ENCODE results near the gene CC2D2B.
"Not testable (repeated sequence)": the region's sequence is repeated elsewhere in the genome, so short reads cannot be mapped to it uniquely, and the experiment has no call there.

The CC2D2B gene

GRCh38 chr10:95906677-95907455 is 909 bp upstream of the CC2D2B start:
- peak overlapping the region; percentile 86 for H3K4me2 ChIP-seq (ENCODE audit: low read length)
- TF ChIP-seq, protein P1, sequence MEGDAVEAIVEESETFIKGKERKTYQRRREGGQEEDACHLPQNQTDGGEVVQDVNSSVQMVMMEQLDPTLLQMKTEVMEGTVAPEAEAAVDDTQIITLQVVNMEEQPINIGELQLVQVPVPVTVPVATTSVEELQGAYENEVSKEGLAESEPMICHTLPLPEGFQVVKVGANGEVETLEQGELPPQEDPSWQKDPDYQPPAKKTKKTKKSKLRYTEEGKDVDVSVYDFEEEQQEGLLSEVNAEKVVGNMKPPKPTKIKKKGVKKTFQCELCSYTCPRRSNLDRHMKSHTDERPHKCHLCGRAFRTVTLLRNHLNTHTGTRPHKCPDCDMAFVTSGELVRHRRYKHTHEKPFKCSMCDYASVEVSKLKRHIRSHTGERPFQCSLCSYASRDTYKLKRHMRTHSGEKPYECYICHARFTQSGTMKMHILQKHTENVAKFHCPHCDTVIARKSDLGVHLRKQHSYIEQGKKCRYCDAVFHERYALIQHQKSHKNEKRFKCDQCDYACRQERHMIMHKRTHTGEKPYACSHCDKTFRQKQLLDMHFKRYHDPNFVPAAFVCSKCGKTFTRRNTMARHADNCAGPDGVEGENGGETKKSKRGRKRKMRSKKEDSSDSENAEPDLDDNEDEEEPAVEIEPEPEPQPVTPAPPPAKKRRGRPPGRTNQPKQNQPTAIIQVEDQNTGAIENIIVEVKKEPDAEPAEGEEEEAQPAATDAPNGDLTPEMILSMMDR (IDR thresholded peaks at IDR 0.05) = no peak
- H3K27ac ChIP-seq = peak overlapping the region; percentile 63
- H3K9ac ChIP-seq = no peak overlapping the region
- H3K36me3 ChIP-seq (ENCODE audit: control insufficient read depth, insufficient read depth, low read length) = no peaks in the 10 kb centered on the region
- H3K79me2 ChIP-seq = no peaks in the 10 kb centered on the region
- H3K27me3 ChIP-seq (ENCODE audit: control insufficient read depth, insufficient read depth, low read length) = no peaks in the 10 kb centered on the region
- H3K9me3 ChIP-seq (ENCODE audit: control insufficient read depth, low read length) = no peaks in the 10 kb centered on the region
- H2AFZ ChIP-seq = peak overlapping the region; percentile 99
- H3K4me1 ChIP-seq = peaks cover 12% of the 10 kb centered on the region
- H3K4me3 ChIP-seq (ENCODE audit: low read depth, low read length) = peak overlapping the region; percentile 79

DNA sequence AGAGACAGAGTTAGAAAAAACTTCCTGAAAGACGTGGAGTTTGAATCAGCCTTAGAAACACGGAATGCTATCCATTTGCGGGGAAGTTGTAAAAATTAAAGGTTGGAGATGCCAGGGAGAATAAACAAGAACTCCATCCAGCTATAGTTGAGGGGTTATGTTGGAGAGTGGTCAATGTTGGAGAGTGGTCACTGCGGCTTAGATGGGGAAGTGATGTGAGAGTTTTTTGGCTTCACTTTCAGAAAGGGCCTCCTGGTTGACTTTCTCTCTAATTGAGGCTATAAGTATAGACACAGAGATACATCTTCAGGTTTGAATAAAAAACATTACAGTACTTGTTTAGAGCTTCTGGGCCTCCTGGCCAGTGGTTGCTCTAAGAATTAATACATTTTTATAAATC is 675 bp downstream of the CC2D2B start:
- peak overlapping the region; percentile 86 for H3K4me2 ChIP-seq (ENCODE audit: low read length)
- TF ChIP-seq, protein P1 (IDR thresholded peaks at IDR 0.05) = no peak
- H3K27ac ChIP-seq = peak overlapping the region; percentile 63
- H3K9ac ChIP-seq = no peak overlapping the region
- no peaks in the 10 kb centered on the region for H3K9me3 ChIP-seq (ENCODE audit: control insufficient read depth, low read length)
- H3K4me1 ChIP-seq = peaks cover 12% of the 10 kb centered on the region
- H3K36me3 ChIP-seq (ENCODE audit: control insufficient read depth, insufficient read depth, low read length) = no peaks in the 10 kb centered on the region
- H2AFZ ChIP-seq = peak overlapping the region; percentile 99
- H3K27me3 ChIP-seq (ENCODE audit: control insufficient read depth, insufficient read depth, low read length) = no peaks in the 10 kb centered on the region
- H3K4me3 ChIP-seq (ENCODE audit: low read depth, low read length) = peak overlapping the region; percentile 79
- H3K79me2 ChIP-seq = no peaks in the 10 kb centered on the region

- TF ChIP-seq, protein P1 (IDR thresholded peaks at IDR 0.05) = no peak
Measured at GRCh38 chr10:95909561-95909960, 1.8 kb downstream of the CC2D2B start.

DNA sequence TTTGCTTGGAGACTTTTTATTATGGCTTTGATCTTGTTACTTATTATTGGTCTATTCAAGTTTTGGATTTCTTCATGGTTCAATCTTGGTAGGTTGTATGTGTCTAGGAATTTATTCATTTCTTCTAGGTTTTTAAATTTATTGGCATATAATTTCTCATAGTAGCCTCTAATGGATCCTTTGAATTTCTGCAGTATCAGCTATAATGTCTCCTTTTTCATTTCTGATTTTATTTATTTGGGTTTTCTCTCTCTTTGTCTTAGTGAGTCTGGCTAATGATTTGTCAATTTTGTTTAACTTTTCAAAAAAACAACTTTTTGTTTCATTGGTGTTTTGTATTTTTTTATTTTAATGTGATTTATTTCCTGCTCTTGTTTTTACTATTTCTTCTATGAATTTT is 8.3 kb downstream of the CC2D2B start:
- not testable (repeated sequence) for H3K27ac ChIP-seq; H3K4me1 ChIP-seq; H3K27me3 ChIP-seq (ENCODE audit: control insufficient read depth, insufficient read depth, low read length); H3K9me3 ChIP-seq (ENCODE audit: control insufficient read depth, low read length); H3K4me3 ChIP-seq (ENCODE audit: low read depth, low read length); H3K9ac ChIP-seq; H3K4me2 ChIP-seq (ENCODE audit: low read length); H2AFZ ChIP-seq; H3K36me3 ChIP-seq (ENCODE audit: control insufficient read depth, insufficient read depth, low read length); H3K79me2 ChIP-seq

More at GRCh38 chr10:95909561-95909960, 1.8 kb downstream of the CC2D2B start:
- H3K4me2 ChIP-seq (ENCODE audit: low read length) = peak overlapping the region; percentile 14
- H3K9me3 ChIP-seq (ENCODE audit: control insufficient read depth, low read length) = no peaks in the 10 kb centered on the region
- H3K4me3 ChIP-seq (ENCODE audit: low read depth, low read length) = no peak overlapping the region
- no peaks in the 10 kb centered on the region for H3K36me3 ChIP-seq (ENCODE audit: control insufficient read depth, insufficient read depth, low read length)
- no peaks in the 10 kb centered on the region for H3K79me2 ChIP-seq
- peak overlapping the region; percentile 42 for H3K27ac ChIP-seq
- H3K4me1 ChIP-seq = peaks cover 12% of the 10 kb centered on the region
- peak overlapping the region; percentile 51 for H2AFZ ChIP-seq
- H3K27me3 ChIP-seq (ENCODE audit: control insufficient read depth, insufficient read depth, low read length) = no peaks in the 10 kb centered on the region
- no peak overlapping the region for H3K9ac ChIP-seq

- TF ChIP-seq, protein P1 (IDR thresholded peaks at IDR 0.05) = no peak
- no peak overlapping the region for H2AFZ ChIP-seq
Measured at GRCh38 chr10:95920798-95921426, 13.1 kb downstream of the CC2D2B start.

More at GRCh38 chr10:95920798-95921426, 13.1 kb downstream of the CC2D2B start:
- no peaks in the 10 kb centered on the region for H3K9me3 ChIP-seq (ENCODE audit: control insufficient read depth, low read length)
- H3K27ac ChIP-seq = no peak overlapping the region
- no peaks in the 10 kb centered on the region for H3K36me3 ChIP-seq (ENCODE audit: control insufficient read depth, insufficient read depth, low read length)
- H3K4me2 ChIP-seq (ENCODE audit: low read length) = no peak overlapping the region
- H3K4me1 ChIP-seq = no peaks in the 10 kb centered on the region
- no peaks in the 10 kb centered on the region for H3K27me3 ChIP-seq (ENCODE audit: control insufficient read depth, insufficient read depth, low read length)
- H3K4me3 ChIP-seq (ENCODE audit: low read depth, low read length) = no peak overlapping the region
- H3K9ac ChIP-seq = no peak overlapping the region
- no peaks in the 10 kb centered on the region for H3K79me2 ChIP-seq
